Activated T-cell treated with anti-CD3 and anti-CD28 coated beads, Interleukin-2, amount 50 U/mL, for 4 hours (primary cell): ENCODE results near the gene LCE6A. TPM values are rescaled to one million over a fixed set of nuclear protein-coding genes. Genes with fewer than 3 reads are reported as not detected.

ENCODE experiments used
- ATAC-seq, 2 donors: fragments of 200-7000 bp; cut with Tn5 transposase; one replicate each; pipeline ENCODE4 v1.10.0; 2021
- DNase-seq: peaks from one replicate; pipeline ENCODE4 v3.0.0-alpha.2; 2020
- H3K27me3 Mint-ChIP-seq: one replicate; pipeline ENCODE4 v1.8.0; 2021; ENCODE audit warnings: low read depth, mixed read lengths
- H3K36me3 Mint-ChIP-seq: one replicate; pipeline ENCODE4 v1.8.0; 2022; ENCODE audit warnings: mixed read lengths; ENCODE audit not compliant: insufficient read depth
- H3K4me1 Mint-ChIP-seq: one replicate; pipeline ENCODE4 v1.8.0; 2021; ENCODE audit warnings: low read depth, mixed read lengths
- H3K4me3 Mint-ChIP-seq: one replicate; pipeline ENCODE4 v1.8.0; 2021; ENCODE audit warnings: mild to moderate bottlenecking, moderate library complexity, mixed read lengths
- H3K9me3 Mint-ChIP-seq: one replicate; pipeline ENCODE4 v1.8.0; 2021; ENCODE audit warnings: mixed read lengths
- total RNA-seq, 3 donors: library from RNA; stranded (reverse); gene quantifications; one replicate each; pipeline ENCODE4 v1.2.1, GENCODE V29; 2021

The LCE6A gene
- total RNA-seq, 3 donors from 2014 or later, result not detected

DNA sequence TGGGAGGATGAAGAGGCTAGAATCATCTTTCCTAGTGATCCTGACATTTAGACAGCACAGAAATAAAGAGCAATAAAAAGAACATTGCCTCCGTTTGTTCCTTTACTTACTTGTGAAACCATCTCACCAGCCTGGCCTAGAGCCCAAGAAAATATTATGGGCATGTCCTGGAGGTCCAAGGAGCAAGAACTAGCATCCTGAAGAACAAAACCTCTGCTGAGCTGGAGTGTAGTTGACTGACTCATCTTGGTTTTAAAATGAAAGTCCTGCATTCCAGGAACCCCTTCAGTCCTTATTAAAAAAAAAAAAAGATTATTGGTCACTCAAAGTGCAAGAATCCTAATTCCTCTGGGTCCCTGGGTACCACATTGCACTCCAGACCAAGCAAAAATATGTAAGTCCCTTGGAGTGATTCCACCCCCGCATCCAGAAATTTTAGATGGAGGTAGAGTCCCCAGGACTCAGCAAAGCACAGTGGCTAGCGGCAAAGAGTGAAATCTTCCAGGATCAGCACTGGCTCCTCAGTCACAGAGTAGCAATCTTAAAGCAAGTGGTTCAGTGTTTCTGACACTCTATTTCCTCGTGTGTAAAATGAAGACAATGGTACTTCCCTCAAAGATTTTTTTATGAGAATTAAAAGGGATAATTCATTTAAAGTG lies 42.4 kb downstream of the LCE6A start:
- ATAC-seq (no peak), DNase-seq (no peak)
- Mint-ChIP-seq H3K36me3 (no peaks in the 10 kb centered on the region), H3K4me1 (no peaks in the 10 kb centered on the region), H3K27me3 (no peaks in the 10 kb centered on the region), H3K4me3 (no peak overlapping the region), H3K9me3 (no peaks in the 10 kb centered on the region)

DNA sequence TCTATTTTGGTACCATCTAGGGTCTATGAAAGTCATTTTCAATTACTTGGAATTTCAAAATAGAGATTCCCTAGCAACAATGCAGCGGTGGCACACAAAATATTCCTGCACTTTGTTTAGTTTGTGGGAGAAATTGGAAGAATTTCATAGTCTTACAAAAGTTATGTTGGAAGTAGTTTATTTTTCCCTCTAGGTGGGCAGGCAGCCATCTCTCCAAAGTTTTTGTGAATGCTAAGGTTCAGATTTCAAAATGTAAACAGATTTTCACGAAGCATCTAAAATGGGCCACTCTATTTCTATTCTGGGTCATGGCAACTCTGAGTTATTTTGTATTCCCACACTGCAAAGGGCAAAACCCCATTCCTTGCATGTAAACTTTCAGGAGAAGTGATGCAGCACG lies 43.4 kb downstream of the LCE6A start:
- no peaks in the 10 kb centered on the region for H3K4me1 Mint-ChIP-seq
- ATAC-seq, result no peak

DNA sequence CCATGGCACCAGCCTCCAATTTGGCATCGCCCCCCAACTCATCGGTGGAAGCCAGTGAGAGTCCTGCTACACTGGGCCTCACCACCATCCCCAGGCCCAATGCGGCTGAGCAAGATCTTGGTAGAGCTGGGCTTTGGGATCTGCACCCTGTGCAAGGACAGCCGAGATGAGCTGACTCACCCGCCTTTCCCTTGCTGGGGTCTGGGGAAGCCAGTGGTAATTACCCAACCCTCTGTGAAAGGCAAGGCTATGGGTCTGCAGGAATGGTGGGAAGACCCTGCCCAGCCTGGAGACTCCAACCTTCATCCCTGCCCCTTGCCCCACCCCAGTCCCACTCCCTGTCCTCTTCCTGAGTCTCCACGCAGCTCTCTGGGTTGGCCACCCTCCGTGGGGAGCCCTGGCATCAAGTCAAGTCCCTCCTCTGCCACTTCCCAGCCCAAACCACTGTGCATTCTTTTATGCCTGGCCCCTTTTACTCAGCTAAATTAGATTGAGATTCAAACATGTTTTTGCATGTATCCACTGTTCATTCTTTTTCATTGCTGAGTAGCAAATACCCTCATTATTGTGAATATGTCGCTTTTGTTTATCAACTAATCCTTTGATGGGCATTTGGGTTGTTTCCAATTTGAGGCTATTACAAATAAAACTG lies 44.2 kb downstream of the LCE6A start:
- H3K27me3 Mint-ChIP-seq, result peaks cover 10% of the 10 kb centered on the region
- DNase-seq (no peak), ATAC-seq (no peak)
- no peak overlapping the region for H3K4me3 Mint-ChIP-seq
- no peaks in the 10 kb centered on the region for H3K4me1 Mint-ChIP-seq
- H3K36me3 Mint-ChIP-seq, result no peaks in the 10 kb centered on the region
- H3K9me3 Mint-ChIP-seq, result no peaks in the 10 kb centered on the region

More for the DNA sequence above, 43.4 kb downstream of the LCE6A start:
- Mint-ChIP-seq H3K36me3 (no peaks in the 10 kb centered on the region), H3K9me3 (no peaks in the 10 kb centered on the region), H3K27me3 (peaks cover 4% of the 10 kb centered on the region), H3K4me3 (no peak overlapping the region)
- no peak for DNase-seq

DNA sequence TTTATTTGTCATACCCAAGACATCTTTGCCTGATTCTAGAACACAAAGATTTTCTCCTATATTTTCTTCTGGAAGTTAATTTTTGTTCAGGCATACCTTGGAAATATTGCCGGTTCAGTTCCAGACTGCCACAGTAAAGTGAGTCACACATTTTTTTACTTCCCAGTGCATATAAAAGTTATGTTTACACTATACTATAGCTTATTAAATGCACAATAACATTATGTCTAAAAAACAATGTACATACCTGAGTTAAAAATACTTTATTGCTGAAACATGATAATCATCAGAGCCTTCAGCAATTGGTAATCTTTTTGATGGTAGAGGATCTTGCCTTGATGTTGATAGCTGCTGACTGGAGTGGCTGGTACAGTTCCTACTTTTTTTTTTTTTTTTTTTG lies 45.5 kb downstream of the LCE6A start:
- Mint-ChIP-seq H3K36me3 (no peaks in the 10 kb centered on the region), H3K9me3 (no peaks in the 10 kb centered on the region), H3K27me3 (peaks cover 11% of the 10 kb centered on the region), H3K4me3 (no peak overlapping the region), H3K4me1 (no peaks in the 10 kb centered on the region)
- DNase-seq, result no peak
- ATAC-seq, result no peak

Other genes starting within 250 kb of the LCE6A start
- not detected for gene LCE3C, start 242.6 kb upstream of the LCE6A start, total RNA-seq
- gene LCE3B, start 229.0 kb upstream of the LCE6A start, total RNA-seq, result not detected
- not detected for gene LCE3A, start 219.8 kb upstream of the LCE6A start, total RNA-seq
- not detected for gene LCE2D, start 179.5 kb upstream of the LCE6A start, total RNA-seq
- gene LCE2C, start 167.6 kb upstream of the LCE6A start, total RNA-seq, result not detected
- gene LCE2B, start 156.7 kb upstream of the LCE6A start, total RNA-seq, result not detected
- gene LCE2A, start 144.5 kb upstream of the LCE6A start, total RNA-seq, result not detected
- gene LCE4A, start 134.7 kb upstream of the LCE6A start, total RNA-seq, result not detected
- not detected for gene KPRP, start 84.8 kb upstream of the LCE6A start, total RNA-seq
- gene LCE1F, start 67.7 kb upstream of the LCE6A start, total RNA-seq, result not detected
- not detected for gene LCE1E, start 56.6 kb upstream of the LCE6A start, total RNA-seq
- not detected for gene LCE1D, start 46.1 kb upstream of the LCE6A start, total RNA-seq
- gene LCE1C, start 36.2 kb upstream of the LCE6A start, total RNA-seq, result not detected
- gene LCE1B, start 30.9 kb upstream of the LCE6A start, total RNA-seq, result not detected
- not detected for gene LCE1A, start 15.4 kb upstream of the LCE6A start, total RNA-seq
- gene LCE7A, start 17.1 kb downstream of the LCE6A start, total RNA-seq, result not detected
- gene SMCP, start 35.5 kb downstream of the LCE6A start, total RNA-seq, result not detected
- not detected for gene IVL, start 65.7 kb downstream of the LCE6A start, total RNA-seq
- not detected for gene SPRR5, start 104.3 kb downstream of the LCE6A start, total RNA-seq
- gene SPRR4, start 127.8 kb downstream of the LCE6A start, total RNA-seq, result not detected
- not detected for gene SPRR1A, start 141.2 kb downstream of the LCE6A start, total RNA-seq
- gene SPRR3, start 158.9 kb downstream of the LCE6A start, total RNA-seq, result not detected
- gene SPRR1B, start 188.3 kb downstream of the LCE6A start, total RNA-seq, result not detected
- gene SPRR2D, start 198.3 kb downstream of the LCE6A start, total RNA-seq, result not detected
- gene SPRR2A, start 214.7 kb downstream of the LCE6A start, total RNA-seq, result not detected
- not detected for gene SPRR2B, start 228.8 kb downstream of the LCE6A start, total RNA-seq